Measurements from ENCODE around the gene PARS2.

Gene PARS2

DNA sequence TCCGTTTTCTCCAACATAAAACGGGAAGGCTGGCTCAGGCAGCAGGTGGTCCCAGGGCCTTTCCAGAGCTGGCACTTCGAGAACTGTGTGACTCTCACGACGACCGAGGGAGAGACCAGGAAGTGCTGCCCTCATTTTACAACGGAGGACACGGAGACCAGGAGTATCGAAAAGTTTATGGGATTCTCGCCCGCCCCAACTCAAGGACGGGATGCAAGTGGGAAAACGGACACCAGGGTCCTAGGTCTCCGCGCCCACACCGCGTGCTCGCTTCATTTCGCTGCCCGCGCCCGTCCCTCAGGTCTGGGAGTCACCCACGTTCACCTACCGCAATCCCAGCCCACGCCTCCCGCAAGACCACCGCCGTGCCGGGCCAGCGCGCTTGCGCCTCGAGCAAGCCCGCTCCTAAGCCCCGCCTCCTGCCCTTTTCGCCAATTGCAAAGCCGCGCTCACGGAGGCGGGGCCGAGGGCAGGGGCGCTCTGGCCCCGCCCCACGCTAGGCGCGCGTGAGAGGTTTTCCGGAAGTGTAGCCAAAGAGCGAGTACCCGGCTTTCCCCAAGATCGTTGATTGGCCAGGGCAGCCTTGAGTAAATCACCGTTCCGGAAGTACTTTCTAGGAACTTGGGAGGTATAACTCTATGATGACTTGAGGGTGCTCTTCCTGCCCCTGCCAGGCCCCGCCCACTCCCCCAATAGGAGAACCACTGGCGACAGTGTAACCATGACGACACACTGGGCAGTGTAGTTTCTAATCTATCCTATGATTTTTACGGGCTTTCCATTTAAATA, at the start of gene PARS2:
TSS of gene PARS2 (minus strand) at position 391 of the 789 bp plus-strand sequence. CDS start 5,362 bp downstream, outside the sequence.
- peak; percentile 99 for DNase-seq (ENCODE audit: low spot score)

DNA sequence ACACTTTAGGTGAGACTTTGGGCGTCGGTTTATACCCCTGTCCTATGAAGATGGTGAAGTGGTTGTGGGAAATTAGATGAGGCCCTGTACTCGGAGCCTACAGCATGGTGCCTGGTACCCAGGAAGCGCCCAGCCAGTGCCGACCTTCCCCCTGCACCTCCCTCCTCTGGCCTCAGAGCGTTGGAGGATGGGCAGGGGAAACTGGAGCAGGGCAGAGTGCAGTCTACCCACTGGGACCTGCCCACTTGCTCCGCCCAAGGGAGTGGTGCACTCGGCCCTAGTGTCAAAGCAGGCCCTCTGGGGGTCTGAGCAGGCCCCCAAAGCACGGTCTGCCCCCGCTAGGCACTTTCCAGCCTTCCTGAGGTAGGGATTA, 49.8 kb upstream of the PARS2 start:
- DNase-seq (ENCODE audit: low spot score): no peak

DNA sequence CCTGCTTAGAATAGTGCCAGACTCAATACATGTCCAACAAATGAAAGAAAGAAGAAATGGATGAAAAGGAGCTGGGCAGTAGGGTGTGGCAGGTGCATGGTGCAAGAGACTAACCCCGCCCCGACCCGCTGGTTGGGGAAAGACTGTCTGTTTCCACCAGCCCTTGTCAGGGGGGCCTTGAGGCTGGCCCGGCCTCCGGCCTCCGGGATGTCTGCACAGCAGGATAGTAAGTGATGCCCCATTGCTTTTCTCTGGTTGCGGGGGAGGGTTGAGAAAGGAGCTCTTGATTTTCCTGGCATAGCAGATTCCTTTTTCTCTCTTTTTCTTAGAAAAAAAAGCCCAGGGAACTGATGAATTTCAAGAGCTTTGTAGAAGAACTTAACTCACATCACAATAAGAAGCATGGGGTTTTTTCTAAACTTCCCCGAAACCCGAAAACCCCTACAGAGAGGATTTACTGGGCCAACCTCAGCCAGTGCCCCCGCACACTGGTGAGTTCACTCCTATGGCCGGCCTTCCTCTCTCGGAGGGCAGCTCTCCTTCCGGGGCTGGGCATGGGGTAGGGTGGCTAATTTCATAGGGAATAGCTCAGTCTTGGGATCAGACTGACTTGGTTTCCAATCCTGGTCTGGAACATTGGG, 49.3 kb upstream of the PARS2 start:
- DNase-seq (ENCODE audit: low spot score): no peak

DNA sequence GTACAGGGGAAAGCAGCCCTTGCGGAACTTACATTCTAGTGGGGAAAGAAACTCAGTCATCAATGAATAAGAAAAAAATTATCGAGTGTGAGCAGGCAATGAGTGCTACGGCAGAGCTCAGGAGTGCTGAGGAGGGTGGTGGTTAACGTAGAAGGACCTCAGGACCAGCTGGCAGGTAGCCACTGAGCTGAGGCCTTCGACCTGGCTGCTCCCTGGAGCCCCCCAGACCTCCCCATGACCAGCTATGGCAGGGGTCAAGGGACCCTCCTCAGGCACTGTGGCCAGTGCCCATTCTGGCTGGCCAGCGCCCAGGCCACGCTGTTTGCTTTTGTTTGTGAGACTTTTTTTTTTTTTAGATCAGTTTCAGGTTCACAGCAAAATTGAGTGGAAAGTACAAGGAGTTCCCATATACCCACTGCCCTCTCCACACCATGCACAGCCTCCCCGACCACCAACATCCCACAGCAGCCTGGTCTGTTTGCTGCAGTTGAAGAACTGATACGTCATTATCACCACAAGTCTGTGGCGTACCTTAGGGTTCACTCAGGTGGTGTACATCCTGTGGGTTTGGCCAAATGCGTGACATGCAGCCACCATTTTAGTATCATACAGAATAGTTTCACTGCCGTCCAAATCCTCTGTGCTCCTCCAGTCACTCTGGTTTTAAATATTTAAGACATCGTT, 48.6 kb upstream of the PARS2 start:
- DNase-seq (ENCODE audit: low spot score): no peak

DNA sequence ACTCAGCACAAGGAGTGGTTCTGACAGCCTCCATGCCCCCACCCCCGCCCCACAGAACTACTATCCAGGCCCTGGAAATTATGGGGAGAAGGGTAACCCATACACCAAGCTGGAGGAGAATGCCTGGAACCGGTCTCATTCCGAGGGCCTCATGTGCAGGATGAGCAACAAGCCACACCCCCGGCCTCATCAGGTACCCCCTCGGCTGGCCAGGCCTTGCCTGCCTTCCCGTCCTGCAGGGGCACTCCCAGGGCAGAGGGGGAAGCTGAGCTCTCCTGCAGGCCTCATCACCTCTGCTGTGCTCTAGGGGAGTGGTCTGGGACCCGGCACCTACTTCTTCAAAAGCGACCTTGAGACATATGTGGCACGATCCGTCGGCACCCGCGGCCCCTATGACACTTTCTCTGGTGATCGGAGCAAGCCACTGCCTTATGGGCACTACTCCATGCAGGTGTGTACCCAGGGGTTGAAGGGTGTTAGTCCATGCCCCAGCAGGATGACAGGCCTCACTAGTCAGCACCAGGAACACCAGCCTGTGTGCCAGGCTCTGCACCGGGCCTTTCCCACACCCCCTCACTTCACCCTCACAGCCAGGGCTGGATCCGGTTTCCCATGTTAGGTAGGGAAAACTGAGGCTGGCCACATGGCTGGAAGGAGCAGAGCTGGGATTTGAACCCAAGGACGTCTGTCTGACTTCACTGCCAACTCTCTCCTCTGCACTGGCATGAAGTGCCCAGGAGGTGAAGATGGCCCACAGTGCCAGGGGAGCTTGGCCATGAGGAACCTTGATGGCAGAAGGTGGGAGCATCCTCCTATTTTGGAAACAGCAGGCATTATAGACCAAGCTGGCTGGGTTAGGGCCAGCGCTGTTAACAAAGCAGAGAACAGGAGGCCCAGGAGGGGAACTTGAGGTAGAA, 47.7 kb upstream of the PARS2 start:
- no peak for DNase-seq (ENCODE audit: low spot score)

DNA sequence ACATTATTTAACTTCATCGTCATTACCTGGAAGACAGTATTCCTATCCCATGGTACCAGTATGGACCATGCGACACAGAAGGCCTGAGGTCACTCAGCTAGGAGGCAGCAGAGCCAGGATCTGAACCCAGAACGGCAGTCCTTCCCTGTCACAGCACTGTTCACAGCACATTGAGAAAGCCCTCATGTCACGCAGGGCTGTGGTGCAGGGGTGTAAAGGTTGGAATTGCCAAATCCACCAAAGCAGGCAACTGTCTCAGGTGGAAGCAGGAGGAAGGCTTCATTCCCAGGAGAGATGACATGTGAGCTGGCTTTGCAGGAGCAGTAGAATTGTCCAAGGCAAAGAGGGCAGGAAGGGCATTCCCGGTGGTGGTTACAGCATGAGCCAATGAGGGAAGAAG, 46.7 kb upstream of the PARS2 start:
- no peak for DNase-seq (ENCODE audit: low spot score)

DNA sequence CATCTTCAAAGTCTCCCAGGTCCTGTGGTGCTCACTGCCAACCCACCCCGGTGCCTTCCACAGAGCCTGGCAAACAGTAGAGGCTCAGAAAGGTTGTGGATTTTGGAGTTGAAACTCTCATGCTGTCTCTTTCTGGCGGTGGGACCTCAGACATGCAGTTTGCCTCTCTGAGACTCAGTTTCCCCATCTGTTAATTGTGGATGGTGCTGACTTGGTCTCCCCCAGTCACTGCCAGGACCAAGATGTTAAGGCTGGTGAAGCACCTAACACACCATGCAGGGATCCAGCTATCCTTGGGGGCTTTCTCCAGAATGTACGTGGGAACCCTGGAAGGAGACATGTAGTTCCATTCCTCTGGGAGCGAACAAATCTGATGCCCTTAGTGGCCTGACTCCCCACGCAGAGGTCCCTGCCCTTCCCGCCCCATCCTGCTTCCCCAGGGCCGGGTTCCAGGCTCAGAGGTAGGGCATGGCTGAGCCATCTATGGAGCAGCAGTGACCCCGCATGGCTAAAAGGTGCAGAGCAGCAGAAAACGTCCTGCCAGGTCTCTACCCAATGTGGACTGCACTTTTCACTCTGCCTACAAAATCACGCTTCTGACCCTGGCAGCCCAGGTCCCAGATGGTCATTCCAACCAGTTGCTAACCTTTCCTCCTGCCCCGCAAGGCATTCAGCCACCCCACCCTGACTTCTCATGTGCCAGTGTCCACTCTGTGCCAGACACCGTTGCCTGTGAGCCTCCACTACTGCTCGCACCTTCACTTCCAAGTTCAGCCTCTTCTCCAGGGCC, 46.0 kb upstream of the PARS2 start:
- peak; percentile 90 for DNase-seq (ENCODE audit: low spot score)

DNA sequence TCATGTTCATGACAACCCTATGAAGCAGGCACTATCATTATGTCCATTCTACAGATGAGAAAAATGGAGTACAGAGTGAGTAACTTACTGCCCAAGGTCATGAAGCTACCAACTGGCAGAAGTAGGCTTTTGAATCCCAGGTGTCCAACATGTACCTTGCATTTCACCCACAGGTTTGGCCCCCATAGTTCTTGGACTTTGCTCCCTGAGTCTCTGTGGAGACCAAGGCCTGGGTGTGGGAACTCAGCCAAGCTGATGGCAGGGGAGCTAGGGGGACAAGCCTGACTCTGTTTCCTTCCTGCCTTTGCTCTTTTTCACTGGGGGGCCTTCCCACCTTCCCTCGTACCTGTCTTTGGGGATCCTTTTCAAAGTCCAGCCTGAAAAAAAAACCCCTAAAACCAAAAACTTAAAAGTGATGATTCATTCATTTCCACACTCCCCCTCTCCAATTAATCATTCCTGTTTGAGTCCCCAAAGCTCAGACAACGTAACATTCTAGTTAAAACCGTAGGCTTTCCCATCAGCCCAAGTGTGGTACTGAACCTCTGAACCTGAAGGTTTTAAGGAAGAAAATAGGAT, 45.3 kb upstream of the PARS2 start:
- DNase-seq (ENCODE audit: low spot score): no peak

DNA sequence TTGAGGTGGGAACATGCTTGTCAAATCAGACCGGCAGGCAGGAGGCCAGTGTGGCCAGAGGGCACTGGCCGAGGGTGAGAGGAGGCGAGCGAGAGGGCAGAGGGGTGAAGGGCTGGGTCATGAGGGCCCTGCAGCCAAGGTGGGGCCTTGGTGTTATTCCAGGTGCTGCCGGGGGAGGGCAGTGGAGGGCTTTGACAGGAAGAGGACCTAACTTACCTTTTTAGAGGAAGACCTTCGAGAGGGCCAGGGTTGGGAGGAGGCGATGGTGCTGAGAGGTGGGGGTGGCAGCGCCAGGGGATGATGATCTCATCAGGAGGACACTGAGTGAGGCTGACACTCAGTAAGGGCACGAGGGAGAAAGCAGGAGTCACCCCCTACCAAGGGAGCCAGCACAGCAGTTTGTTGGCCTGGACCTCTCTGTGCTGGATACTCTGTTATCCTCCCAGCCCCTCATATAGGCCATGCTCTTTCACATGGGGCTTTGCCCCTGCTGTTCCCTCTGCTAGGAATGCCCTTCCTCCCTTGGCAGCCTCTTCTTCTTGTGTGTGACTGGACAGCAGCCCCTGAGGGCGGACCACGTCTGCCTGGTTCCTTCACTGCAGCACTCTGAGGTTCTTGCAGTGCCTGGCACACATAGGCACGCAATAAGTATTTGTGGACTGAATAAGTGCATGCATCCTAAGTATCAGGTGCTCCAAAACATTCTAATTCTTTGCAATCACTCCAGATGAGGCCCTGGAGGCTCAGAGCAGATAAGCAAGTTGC, 44.3 kb upstream of the PARS2 start:
- DNase-seq (ENCODE audit: low spot score): no peak

DNA sequence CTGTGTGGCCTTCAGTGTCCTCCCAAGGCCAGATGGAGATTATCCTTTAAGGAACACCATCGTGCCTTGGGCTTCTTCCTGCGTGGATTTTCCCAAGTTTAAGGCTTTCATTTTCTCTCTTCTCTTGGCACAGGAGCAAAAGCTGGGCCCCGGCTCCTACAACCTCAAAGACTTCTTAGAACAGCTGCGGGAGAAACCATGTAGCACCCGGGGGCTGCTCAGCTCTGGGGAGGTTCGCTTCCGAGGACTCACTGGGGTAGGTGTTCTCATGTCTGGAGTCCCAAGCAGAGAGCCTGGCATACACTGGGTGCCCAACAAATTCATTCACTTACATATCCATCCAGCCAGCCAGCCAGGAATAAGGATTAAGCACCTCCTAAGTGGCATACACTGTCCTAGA, 43.4 kb upstream of the PARS2 start:
- DNase-seq (ENCODE audit: low spot score): no peak

DNA sequence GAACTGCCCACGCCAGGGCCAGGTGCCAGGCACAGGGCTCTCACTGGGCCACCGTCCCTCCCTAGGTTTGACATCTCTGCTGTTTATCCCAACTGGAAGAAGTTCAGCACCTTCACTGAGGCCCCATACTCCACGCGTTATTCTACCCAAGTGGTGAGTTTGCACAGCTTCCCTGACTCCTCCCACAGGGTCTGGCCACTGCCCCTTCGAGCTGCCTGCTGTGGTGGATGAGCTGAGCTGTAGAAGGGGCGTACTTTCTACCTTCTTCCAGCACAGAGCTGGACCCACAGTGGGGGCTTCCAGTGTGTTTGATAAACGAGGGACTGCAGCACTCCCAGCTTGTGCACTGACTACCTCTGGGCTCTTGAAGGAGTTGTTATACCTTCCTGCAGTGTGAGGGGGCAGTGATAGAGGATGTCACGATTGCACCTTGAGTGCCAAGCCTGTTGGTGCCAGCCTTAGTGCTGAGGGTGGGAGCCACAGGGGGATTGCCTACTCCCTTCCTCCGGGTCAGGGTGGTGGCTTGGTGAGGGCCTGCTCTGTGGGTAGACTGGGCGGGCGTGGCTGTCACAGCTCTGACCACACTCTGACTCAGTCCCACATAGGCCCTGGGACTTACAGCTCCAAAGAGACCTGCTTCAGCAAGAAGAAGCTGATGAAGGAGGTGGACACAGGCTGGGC, 42.7 kb upstream of the PARS2 start:
- peak; percentile 67 for DNase-seq (ENCODE audit: low spot score)

DNA sequence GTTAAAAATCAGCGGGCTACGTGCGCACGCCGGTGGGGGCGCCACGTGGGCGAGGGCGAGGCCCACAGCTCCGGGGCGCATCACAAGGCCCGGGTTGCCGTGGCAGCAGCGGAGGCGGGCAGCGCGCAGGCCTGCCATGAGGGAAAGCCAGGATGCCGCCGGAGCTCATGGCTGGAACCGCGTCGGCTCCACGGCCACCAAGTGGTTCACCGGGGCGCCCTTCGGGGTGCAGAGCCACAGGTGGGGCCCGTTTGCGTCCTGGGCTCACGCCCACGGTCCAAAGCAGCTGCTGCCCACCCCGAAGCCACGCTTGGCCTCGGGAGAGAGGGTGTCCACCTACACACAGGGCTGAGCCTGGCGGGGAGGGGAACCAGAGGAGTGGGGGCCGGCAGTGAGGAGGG, 41.7 kb upstream of the PARS2 start:
- DNase-seq (ENCODE audit: low spot score): no peak

DNA sequence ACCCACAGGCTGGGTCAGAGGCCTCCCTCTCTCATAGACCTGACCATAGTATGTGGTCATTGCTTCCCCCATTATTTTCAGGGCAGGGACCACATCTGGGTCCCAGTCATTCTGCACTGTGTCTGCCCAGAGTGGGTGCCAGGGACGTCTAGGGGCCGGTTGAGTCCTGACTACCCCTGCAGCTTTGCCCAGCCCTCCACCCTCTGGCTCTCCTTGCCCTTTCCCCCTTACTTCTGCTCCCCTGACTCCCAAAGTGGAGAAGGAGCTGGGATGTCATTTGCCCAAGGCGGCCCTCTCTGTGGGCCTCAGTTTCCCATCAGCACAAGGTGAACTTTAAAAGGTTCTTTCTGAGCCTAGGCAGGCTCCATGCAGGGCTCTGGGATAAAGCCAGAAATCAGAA, 41.1 kb upstream of the PARS2 start:
- DNase-seq (ENCODE audit: low spot score): no peak

DNA sequence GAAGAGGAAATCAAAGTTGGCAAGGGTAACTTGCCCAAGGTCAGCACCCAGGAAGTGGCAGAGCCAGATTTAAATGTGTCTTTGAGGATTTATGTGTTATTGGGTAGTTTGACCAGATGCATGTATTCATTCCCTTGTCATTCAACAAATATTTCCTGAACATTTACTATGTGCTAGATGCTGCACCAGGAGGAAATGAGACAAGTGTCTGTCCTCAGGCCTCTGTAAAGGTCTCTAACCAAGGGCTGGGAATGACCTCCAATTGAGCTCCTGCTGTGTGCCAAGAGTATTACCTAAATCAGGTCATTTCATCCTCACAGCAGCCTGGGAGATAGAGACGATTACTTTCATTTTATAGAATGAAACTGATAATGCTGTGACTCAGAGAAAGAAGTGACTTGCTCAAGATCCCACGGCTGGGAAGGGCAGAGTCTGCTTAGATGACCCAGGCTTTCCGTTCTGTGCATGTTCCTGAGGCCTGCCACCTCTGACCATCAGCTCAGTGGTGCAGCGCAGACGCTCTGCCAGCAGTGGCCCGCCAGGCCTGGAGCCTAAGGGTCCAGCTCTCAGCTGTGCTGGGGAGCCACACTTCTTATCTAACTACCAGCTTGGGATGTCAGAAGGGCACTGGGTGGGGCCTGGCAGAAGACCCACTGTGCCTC, 40.3 kb upstream of the PARS2 start:
- DNase-seq (ENCODE audit: low spot score): no peak

DNA sequence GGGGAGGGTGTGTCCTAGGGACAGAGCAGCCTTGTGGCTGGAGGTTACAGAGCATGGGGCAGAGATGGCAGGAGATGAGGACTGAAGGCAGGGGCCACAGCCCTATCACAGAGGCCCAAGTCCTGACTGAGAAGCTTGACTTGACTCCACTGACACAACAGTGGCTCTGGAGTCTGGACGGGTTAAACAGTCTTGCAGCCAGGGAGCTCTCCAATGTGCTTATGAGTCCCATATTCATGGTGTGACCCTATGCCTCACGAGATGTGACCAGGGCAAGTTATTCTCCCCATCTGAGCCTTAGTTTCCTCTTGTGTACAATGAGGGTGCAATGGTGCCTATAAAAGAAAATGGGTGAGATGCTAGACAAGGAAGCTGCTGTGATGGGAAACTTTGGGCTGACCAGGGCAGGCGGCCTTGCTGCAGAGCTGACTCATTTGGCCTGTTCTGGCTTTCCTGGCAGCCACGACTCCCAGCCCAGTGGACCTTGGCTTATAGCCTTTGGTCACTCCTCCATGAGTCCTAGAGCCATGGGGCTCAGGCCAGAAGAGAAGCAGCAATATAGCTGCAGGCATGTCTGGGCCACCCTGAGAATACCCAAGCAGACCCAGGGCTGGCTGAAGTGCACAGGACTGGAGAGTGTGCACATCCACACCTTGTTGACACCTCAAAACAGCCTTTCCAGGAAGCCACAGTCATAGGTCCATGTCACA, 39.6 kb upstream of the PARS2 start:
- no peak for DNase-seq (ENCODE audit: low spot score)

DNA sequence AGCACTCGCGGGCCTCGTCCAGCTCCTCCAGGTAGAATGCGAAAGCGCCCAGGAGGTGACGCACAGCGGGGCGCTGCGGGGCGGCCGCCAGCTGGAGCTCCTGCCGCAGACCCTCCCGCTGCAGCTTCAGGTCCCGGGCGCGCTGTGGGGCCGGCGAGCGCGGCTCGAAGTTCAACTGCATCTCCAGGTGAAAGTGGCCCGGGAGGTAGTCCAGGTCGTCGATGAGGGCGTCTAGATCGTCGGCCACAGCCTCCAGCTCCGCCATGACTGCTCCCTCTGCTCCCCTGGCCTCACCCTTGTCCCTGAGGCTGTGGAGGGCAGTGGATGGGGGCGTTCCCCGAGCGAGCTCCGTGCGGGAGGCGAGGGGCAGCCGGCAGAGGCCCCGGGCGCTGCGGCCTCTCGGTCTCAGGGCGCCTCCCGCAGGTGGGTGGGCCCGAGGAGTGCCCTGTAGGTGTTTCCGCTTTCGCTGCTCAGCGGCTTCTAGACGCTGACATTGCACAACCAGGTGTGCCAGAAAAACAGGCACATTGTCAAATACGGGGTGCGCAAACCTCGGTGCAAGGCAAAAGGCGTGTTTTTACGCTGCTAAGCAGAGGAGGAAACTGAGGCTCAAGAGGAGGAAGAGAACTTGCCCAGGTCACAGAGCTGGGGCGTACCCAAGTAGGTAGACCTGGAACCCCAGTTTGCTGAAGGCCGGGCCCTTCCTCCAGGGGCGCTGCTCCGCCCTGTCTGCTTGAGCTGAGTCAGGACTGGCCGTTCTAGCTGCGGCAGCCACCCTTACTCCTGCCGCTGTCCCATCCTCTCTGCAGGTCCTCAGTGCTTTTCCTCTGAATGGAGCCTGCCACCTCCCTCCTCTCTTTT, 36.8 kb upstream of the PARS2 start, which contains the start of gene TTC22:
TSS of gene TTC22 (minus strand) at position 425 of the 861 bp plus-strand sequence. CDS start at position 265, 160 bp downstream.
- no peak for DNase-seq (ENCODE audit: low spot score)
